ENCODE results near the gene FYN. TPM values are rescaled to one million over a fixed set of nuclear protein-coding genes. Genes with fewer than 3 reads are reported as not detected.

The FYN gene
- total and polyA plus RNA-seq, 9 of the 15 experiments (the other 6 are each of a cell fraction or from before 2014, with no cell fraction given): 2.9 to 22.1 (median 11.4) TPM

DNA sequence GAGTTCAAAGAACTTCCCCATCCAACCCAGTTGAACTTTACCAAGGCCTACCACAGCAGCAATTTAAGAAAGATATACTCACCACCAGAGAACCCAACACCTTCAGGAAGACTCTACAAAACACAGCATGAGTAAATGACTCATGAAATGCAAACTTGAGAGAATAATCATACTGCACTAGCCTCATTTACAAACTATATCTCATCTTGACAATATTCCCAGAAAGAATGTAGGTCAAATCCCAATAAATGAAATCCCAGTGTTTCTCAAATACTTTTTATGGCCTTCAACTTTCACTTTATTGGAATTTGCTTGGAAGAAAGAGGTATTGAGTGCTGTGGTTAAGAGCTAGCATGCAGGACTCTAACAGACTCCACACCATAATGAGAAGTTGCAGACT, 60.0 kb downstream of the FYN start:
- intact Hi-C loops (cut with micrococcal nuclease): no loop called here
- in situ Hi-C loops (cut with MboI): no loop called here
- H3K36me3 ChIP-seq (ENCODE audit: control insufficient read depth, insufficient read depth, low read length): no peaks in the 10 kb centered on the region; the same call in 2 of the 3 replicates
- TF ChIP-seq, protein P1, sequence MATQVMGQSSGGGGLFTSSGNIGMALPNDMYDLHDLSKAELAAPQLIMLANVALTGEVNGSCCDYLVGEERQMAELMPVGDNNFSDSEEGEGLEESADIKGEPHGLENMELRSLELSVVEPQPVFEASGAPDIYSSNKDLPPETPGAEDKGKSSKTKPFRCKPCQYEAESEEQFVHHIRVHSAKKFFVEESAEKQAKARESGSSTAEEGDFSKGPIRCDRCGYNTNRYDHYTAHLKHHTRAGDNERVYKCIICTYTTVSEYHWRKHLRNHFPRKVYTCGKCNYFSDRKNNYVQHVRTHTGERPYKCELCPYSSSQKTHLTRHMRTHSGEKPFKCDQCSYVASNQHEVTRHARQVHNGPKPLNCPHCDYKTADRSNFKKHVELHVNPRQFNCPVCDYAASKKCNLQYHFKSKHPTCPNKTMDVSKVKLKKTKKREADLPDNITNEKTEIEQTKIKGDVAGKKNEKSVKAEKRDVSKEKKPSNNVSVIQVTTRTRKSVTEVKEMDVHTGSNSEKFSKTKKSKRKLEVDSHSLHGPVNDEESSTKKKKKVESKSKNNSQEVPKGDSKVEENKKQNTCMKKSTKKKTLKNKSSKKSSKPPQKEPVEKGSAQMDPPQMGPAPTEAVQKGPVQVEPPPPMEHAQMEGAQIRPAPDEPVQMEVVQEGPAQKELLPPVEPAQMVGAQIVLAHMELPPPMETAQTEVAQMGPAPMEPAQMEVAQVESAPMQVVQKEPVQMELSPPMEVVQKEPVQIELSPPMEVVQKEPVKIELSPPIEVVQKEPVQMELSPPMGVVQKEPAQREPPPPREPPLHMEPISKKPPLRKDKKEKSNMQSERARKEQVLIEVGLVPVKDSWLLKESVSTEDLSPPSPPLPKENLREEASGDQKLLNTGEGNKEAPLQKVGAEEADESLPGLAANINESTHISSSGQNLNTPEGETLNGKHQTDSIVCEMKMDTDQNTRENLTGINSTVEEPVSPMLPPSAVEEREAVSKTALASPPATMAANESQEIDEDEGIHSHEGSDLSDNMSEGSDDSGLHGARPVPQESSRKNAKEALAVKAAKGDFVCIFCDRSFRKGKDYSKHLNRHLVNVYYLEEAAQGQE (IDR thresholded peaks at IDR 0.05; ENCODE audit: borderline replicate concordance): no peak
- TF ChIP-seq, protein P1 (CRISPR knock-in tag; IDR thresholded peaks at IDR 0.05; ENCODE audit: low read depth): no peak
- TF ChIP-seq ARNT (IDR thresholded peaks at IDR 0.05): no peak

More for the DNA sequence above, 60.0 kb downstream of the FYN start:
- ATAC-seq (no peak), FAIRE-seq (no peak), DNase-seq (ENCODE audit: extremely low read depth in 1 of 4, low spot score in 3 of 4) (no peak)
- no peaks in the 10 kb centered on the region for H3K9me3 ChIP-seq (replicated peaks; ENCODE audit: control insufficient read depth, insufficient read depth, low read depth, low read length)
- CTCF ChIA-PET (ENCODE audit: low intra/inter-chr PET ratio): no interaction called here
- H3K4me2 ChIP-seq (ENCODE audit: insufficient read depth, low read length): no peak overlapping the region
- H3K4me1 ChIP-seq (replicated peaks in 1 of 2; ENCODE audit: control insufficient read depth in 2 of 2, insufficient read depth in 2 of 2, low read length in 2 of 2): no peaks in the 10 kb centered on the region
- H4K20me1 ChIP-seq (replicated peaks; ENCODE audit: control insufficient read depth, insufficient read depth, low read length): no peaks in the 10 kb centered on the region
- H3K27me3 ChIP-seq (ENCODE audit: control insufficient read depth in 2 of 2, insufficient read depth in 2 of 2, low read length in 2 of 2): peaks cover 3 to 4% of the 10 kb centered on the region in 2 experiments; a peak in 1 of 5 replicates
- H3K9ac ChIP-seq (ENCODE audit: insufficient read depth in 1 of 2, low read depth in 2 of 2, low read length in 2 of 2): no peak overlapping the region
- H3K27ac ChIP-seq (ENCODE audit: extremely low read depth, low read depth, low read length): no peak overlapping the region
- H3K9me1 ChIP-seq (ENCODE audit: control insufficient read depth, insufficient read depth, low read length): no peaks in the 10 kb centered on the region
- H2AFZ ChIP-seq (ENCODE audit: low read depth, low read length): no peak overlapping the region
- POLR2A ChIA-PET: interaction anchor here (0.8 kb wide), 1 partner anchor 9 kb away, joined by 6 read pairs; no protein-coding TSS in a partner anchor
- no peak overlapping the region for H3K4me3 ChIP-seq
- no TSS peak for BruUV-seq (replicated peaks)
- no peaks in the 10 kb centered on the region for H3K79me2 ChIP-seq (ENCODE audit: control insufficient read depth, insufficient read depth, low read length)

All from K562 (cell line).